Measurements from ENCODE around the gene TTC17.
A peak's percentile ranks its signal among the peaks of the same experiment; 100 is the strongest.

The TTC17 gene

DNA sequence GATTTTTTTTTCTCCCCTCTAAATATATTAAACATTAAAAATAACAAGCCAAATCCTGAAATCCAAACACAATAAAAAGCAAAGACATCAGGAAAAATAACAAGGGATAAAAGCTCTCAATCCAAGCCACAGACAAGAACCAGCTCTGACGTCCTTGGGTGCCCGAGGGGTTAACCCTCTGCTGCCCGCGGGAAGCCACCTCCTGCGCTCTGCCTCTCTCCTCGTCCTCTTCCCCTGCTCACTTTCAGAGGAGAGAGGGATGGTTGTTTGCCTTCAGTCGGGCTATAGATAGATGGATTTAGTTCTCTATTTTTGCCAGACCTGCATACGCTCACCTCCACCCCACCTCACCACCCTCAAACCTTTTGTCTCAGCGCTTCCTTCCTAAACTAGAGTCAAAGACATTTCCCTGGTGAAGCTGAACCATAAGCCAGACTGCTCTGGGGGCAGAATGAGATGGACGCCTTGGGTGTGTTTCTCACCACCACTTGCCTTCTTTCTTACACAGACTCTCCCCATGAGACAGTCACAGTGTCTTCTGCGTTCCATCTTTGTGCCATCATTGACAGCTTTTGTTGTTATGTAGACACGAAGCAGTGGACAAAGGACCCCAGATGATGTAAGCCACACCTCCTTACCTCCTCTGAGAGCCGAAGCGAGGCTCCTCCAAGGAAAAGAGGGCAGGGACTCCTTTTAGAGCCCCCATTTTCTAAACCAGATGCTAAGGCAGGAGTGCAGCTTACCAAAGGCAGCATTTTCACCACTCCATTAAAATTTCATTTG lies 179.3 kb downstream of the TTC17 start:
- H3K9me3 ChIP-seq (ENCODE audit: low read length), result no peaks in the 10 kb centered on the region
- H2AFZ ChIP-seq (ENCODE audit: low read depth, low read length), result peak overlapping the region; percentile 22

DNA sequence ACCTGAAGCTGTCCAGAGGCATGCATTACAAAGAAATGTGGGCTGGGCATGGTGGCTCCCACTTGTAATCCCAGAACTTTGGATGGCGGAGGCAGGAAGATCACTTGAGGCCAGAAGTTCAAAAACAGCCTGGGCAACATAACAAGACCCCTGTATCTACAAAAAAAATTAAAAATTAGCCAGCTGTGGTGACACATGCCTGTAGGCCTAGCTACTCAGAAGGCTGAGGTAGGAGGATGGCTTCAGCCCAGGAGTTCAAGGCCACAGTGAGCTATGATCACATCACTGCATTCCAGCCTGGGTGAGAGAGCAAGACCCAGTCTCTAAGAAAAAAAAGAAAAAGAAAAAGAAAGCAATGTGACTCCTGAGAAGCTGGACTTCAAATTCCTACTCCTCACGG lies 183.3 kb downstream of the TTC17 start:
- Histone ChIP-seq H3K9me3 (ENCODE audit: low read length) (no peaks in the 10 kb centered on the region), H3K4me1 (ENCODE audit: insufficient read depth, low read length) (peaks cover 18% of the 10 kb centered on the region), H2AFZ (ENCODE audit: low read depth, low read length) (no peak overlapping the region), H3K27me3 (ENCODE audit: insufficient read depth, low read length) (peaks cover 7% of the 10 kb centered on the region), H3K36me3 (ENCODE audit: insufficient read depth, low read length) (no peaks in the 10 kb centered on the region), H3K4me3 (ENCODE audit: low read length) (no peak overlapping the region)

More for the DNA sequence above, 179.3 kb downstream of the TTC17 start:
- Histone ChIP-seq H3K4me1 (ENCODE audit: insufficient read depth, low read length) (peaks cover 16% of the 10 kb centered on the region), H3K27me3 (ENCODE audit: insufficient read depth, low read length) (no peaks in the 10 kb centered on the region), H3K4me3 (ENCODE audit: low read length) (no peak overlapping the region), H3K36me3 (ENCODE audit: insufficient read depth, low read length) (no peaks in the 10 kb centered on the region)

DNA sequence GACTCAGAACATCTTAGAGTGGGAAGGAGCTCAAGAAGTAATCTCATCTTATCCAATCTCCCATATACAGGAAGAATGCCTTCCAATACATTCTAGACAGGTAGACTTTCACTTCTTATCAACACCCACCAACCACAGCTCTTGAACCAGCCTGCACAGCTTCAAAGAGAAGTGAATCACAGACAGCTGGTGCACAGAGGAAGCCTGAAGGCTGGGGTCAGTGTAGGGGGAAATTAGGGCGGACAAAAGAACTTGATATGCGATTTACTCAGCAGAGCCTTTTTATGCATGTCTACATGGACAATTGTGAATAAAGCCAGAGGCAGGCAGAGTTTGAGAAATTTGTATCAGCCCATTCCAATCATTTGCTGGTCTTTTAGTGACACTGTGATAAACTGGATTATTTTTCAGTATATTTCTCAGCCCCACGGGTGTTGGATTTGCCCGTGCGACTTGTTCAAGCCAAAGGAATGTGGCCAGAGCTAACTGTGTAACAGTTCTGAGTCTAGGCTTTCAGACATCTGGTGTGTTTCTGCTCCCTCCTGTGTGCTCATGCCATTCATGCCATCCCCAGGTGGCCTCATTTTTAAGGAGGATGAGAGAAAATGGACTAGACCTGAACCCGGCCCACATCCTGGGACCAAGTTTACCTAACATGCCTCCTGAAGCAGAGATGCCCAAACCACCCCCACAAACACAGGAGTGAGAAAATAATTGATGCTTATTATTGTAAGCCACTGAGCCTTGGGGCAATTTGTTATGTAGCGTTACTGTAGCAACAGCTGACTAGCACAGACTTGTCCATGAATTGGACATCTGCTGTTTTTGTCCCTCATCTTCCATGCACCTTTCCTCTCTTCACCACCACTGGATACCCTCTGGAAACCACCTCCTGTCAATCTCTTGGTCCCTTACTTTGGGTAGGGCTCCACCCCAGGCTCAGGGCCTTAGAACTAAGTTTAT lies 184.3 kb downstream of the TTC17 start:
- Histone ChIP-seq H3K4me1 (ENCODE audit: insufficient read depth, low read length) (peaks cover 15% of the 10 kb centered on the region), H3K4me3 (ENCODE audit: low read length) (no peak overlapping the region), H2AFZ (ENCODE audit: low read depth, low read length) (peak overlapping the region; percentile 62), H3K27me3 (ENCODE audit: insufficient read depth, low read length) (peaks cover 7% of the 10 kb centered on the region), H3K9me3 (ENCODE audit: low read length) (no peaks in the 10 kb centered on the region), H3K36me3 (ENCODE audit: insufficient read depth, low read length) (no peaks in the 10 kb centered on the region)
